ENCODE measurements around the gene SLC1A2.

DNA sequence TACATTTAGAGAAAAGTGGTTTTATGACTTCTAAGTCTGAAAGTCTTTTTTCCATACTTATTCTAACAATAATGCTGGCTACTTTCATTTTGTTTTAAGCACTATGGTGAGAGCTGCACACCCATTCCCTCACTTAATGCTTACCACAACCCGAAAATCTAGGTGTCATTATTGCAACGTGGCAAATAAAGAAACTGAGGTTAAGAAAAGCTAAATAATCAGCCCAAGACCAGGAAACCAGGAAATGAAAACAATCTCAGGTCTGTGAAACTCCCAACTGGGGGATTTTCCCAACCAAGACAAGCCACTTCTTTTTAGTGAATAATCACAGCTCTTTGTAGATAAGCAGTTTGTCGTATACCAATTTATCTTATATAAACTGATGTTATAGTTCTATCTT lies 126.3 kb downstream of the SLC1A2 start:
- TF ChIP-seq, protein P1, sequence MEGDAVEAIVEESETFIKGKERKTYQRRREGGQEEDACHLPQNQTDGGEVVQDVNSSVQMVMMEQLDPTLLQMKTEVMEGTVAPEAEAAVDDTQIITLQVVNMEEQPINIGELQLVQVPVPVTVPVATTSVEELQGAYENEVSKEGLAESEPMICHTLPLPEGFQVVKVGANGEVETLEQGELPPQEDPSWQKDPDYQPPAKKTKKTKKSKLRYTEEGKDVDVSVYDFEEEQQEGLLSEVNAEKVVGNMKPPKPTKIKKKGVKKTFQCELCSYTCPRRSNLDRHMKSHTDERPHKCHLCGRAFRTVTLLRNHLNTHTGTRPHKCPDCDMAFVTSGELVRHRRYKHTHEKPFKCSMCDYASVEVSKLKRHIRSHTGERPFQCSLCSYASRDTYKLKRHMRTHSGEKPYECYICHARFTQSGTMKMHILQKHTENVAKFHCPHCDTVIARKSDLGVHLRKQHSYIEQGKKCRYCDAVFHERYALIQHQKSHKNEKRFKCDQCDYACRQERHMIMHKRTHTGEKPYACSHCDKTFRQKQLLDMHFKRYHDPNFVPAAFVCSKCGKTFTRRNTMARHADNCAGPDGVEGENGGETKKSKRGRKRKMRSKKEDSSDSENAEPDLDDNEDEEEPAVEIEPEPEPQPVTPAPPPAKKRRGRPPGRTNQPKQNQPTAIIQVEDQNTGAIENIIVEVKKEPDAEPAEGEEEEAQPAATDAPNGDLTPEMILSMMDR (conservative IDR thresholded peaks at IDR 0.05; ENCODE audit: low read length): no peak
- no peak for TF ChIP-seq EZH2phosphoT487 (IDR thresholded peaks at IDR 0.05; ENCODE audit: borderline replicate concordance)

All from Loucy (cell line).